Body of pancreas (tissue), 4 donors: ENCODE results near the gene SCN5A. TPM values are rescaled to one million over a fixed set of nuclear protein-coding genes. Genes with fewer than 3 reads are reported as not detected.

Source experiments
- ATAC-seq: fragments of 150-250 bp; one replicate; pipeline ENCODE4 v1.9.1; 2016
- DNase-seq, 4 donors: peaks; one replicate each; pipeline ENCODE4 v3.0.0-alpha.2; 2019
- H3K27ac ChIP-seq, 4 donors: fragments of 200-600 bp; sonication (generic); 1 replicate in 3 of 4; 2 replicates in 1 of 4; pipeline versions ENCODE4 v1.5.1 to v1.6.1; 2016 to 2019; ENCODE audit warnings: mild to moderate bottlenecking in 1 of 4, mixed read lengths in 1 of 4, moderate library complexity in 1 of 4
- H3K27me3 ChIP-seq, 2 donors: fragments of 200-600 bp; sonication (generic); one replicate each; pipeline ENCODE4 v1.6.0; 2016; ENCODE audit warnings: mild to moderate bottlenecking in 1 of 2
- H3K36me3 ChIP-seq, 2 donors: fragments of 200-600 bp; sonication (generic); replicated peaks in 1 of 2; 2 replicates each; pipeline ENCODE4 v1.5.1; 2016; ENCODE audit warnings: low read depth in 2 of 2; ENCODE audit not compliant: insufficient read depth in 1 of 2
- H3K4me1 ChIP-seq: fragments of 200-600 bp; sonication (generic); one replicate; pipeline ENCODE4 v1.6.0; 2016
- H3K4me3 ChIP-seq, 2 donors: fragments of 200-600 bp; sonication (generic); 1 replicate in 1 of 2; 2 replicates in 1 of 2; pipeline ENCODE4 v1.5.1; 2016 to 2019
- H3K9me3 ChIP-seq, 3 donors: fragments of 200-600 bp; sonication (generic); 1 replicate in 2 of 3; 2 replicates in 1 of 3; pipeline ENCODE4 v1.5.1; 2016
- CTCF ChIP-seq, 7 experiments: fragments of 450-650 bp in 4 of 7; fragments of 200-600 bp in 3 of 7; sonication (generic) in 3 of 7; IDR thresholded peaks; one replicate each; pipeline ENCODE4 v1.5.1; 2016 to 2019; ENCODE audit warnings: antibody characterized with exemption in 7 of 7
- POLR2A ChIP-seq, 3 donors: fragments of 450-650 bp; IDR thresholded peaks; one replicate each; pipeline ENCODE4 v1.6.1; 2016; ENCODE audit warnings: antibody characterized with exemption in 3 of 3, mild to moderate bottlenecking in 2 of 3
- WGBS, 2 donors: methylation state at CpG; one replicate each; pipeline ENCODE4 v1.1.5; 2017; 5-methylcytosine and 5-hydroxymethylcytosine counted together
- intact Hi-C: fragments of 100-400 bp; cut with DNase I; formaldehyde crosslinking; loops from one replicate; pipeline ENCODE4 v1.15.1; 2023
- total RNA-seq, 2 donors: library from RNA; depleted of rRNA; stranded (reverse); fragments of >200 nt; gene quantifications; one replicate each; pipeline ENCODE4 v1.1.0, GENCODE V29; 2016

The SCN5A gene
- total RNA-seq, 2 donors from 2014 or later, result 0.26 TPM; not detected in 1

DNA sequence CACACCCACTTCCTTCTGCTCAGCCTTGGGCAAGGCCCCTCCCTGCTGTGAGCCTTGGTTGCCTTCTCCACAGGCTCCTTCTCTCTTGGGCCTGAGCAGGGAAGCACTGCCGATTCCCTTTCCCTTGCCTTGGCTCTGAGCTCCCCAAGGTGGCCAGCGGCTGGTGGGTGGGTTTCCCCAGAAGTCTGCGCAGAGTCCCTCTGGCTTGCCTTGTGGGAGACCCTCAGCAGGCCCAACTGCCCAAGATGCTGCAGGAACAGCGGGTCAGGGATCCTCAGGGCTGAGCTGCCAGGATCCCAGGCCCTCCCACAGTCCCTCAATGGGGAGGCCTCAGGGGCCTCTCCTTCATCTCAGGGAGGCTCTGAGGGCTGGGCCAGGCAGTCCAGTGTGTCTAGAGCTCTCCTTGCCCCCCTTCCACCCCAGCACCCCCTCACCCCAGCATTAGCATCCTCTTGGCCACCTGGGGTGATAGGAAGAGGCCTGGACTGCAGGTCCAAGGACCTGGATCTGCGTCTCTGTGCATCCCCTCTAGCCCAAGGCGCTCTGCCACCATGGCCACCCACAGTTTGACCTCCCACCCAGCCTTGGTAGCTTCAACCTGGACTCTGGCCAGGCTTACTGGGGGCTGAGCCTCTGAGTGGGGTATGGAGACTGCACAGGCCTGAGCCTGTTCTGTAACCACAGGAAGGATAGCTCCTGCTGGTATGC lies 84.7 kb downstream of the SCN5A start:
- TF ChIP-seq CTCF (IDR thresholded peaks at IDR 0.05), result no peak
- no peak for TF ChIP-seq POLR2A (IDR thresholded peaks at IDR 0.05)
- intact Hi-C loops, result no loop called here
- DNase-seq, result peak in 2 of 4 donors; percentile 2 to 5
- 82 to 92% methylated on average over 3 to 6 of the region's 6 CpGs for WGBS, 2 donors
- Histone ChIP-seq H3K9me3 (no peaks in the 10 kb centered on the region), H3K36me3 (no peaks in the 10 kb centered on the region), H3K27ac (no peak overlapping the region), H3K4me1 (no peaks in the 10 kb centered on the region), H3K27me3 (no peaks in the 10 kb centered on the region), H3K4me3 (no peak overlapping the region)
- ATAC-seq, result no peak

DNA sequence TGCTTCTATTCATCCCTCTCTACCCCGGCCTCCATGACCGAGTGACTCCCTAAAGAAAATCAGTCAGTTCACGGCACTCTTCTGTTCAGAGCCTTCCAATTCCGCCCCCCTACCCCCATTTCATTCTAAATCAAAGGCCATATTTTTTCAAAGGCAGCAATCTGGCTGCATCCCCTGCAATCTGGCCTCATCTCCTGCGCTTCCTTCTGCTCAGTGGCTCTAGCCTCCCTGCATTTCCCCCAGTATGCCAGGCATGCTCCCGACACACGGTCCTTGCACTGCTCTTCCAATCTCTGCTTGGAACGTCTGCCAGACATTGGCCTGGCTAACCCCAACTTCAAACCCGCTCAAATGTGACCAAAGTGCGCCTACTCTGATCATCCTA lies 85.6 kb downstream of the SCN5A start:
- Histone ChIP-seq H3K9me3 (no peaks in the 10 kb centered on the region), H3K4me1 (no peaks in the 10 kb centered on the region), H3K27me3 (no peaks in the 10 kb centered on the region), H3K4me3 (no peak overlapping the region), H3K27ac (no peak overlapping the region), H3K36me3 (no peaks in the 10 kb centered on the region)
- intact Hi-C loops, result no loop called here
- DNase-seq (no peak), ATAC-seq (no peak)
- 78% methylated on average over 10 of the region's 10 CpGs for WGBS, 2 donors
- TF ChIP-seq CTCF (IDR thresholded peaks at IDR 0.05), result no peak
- no peak for TF ChIP-seq POLR2A (IDR thresholded peaks at IDR 0.05)

DNA sequence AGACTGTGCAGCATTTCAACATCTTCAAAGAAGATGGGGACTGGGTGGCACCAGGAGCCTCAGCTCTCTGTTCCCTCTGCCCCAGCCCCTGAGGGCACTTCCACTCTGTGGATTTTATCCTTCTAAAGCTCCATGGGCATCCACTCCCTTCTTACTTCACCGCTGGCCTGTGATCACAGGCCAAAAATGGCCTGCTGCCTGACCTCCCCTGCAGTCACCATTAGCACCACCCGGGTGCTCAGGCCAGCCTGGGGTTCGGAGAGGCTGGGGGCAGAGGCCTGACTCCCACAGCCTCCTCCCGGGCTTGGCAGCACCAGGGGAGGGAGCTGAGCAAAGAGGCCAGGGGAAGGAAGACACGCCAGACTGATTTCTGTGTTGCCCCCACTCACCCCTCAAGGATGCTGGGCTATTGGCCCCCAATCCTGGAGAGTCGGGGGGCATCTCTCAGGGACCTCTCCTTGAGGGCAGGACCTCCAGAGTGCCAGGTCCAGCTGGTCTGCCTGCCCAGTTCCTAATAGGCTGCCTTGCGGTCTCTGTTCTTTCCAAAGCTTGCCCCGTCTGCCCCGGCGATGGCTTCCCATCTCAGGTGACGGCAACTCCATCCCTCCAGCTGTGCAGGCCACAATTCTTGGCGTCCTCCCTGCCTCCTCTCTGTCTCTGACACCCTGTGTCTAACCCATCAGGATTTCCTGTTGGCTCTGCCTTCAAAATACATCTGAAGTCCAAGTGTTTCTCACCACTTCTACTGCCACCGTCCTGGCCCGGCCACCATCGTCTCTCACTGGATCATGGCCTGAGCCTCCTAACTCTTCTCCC lies 86.2 kb downstream of the SCN5A start:
- intact Hi-C loops, result no loop called here
- ATAC-seq (no peak), DNase-seq (peak in 2 of 4 donors; percentile 1 to 6)
- Histone ChIP-seq H3K9me3 (no peaks in the 10 kb centered on the region), H3K27ac (no peak overlapping the region), H3K4me1 (no peaks in the 10 kb centered on the region), H3K4me3 (no peak overlapping the region), H3K27me3 (no peaks in the 10 kb centered on the region), H3K36me3 (no peaks in the 10 kb centered on the region)
- TF ChIP-seq CTCF (IDR thresholded peaks at IDR 0.05) (no peak), POLR2A (IDR thresholded peaks at IDR 0.05) (no peak)
- WGBS, 2 donors, result 81 to 83% methylated on average over 15 of the region's 15 CpGs

DNA sequence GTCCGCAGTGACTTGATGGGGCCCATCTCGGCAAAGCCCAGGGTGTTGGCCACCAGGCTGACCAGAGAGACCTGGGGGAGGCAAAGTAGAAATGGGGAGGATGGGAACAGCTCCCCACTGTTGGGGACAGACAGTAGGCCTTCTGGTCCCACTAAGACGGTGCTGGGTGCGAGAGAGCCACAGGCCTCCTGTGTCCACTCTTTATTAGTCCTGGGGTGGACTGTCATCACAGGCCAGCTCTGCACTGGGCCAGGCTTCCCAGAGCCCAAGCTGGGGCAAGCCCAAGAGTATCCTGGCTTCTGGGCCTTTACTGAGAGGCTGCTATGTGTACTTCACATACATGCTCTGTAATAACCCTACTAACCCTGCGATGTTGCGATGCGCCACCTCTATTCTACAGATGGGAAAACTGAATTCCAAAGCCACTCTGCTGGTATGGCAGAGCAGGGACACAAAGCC lies 87.0 kb downstream of the SCN5A start:
- TF ChIP-seq POLR2A (IDR thresholded peaks at IDR 0.05) (no peak), CTCF (IDR thresholded peaks at IDR 0.05) (no peak)
- Histone ChIP-seq H3K27me3 (no peaks in the 10 kb centered on the region), H3K4me3 (no peak overlapping the region), H3K36me3 (no peaks in the 10 kb centered on the region), H3K27ac (no peak overlapping the region), H3K4me1 (no peaks in the 10 kb centered on the region), H3K9me3 (no peaks in the 10 kb centered on the region)
- WGBS, 2 donors, result 94 to 95% methylated on average over 7 of the region's 7 CpGs
- intact Hi-C loops, result no loop called here
- no peak for ATAC-seq
- DNase-seq, result no peak
